DND-41 (cell line): Measurements from ENCODE around the gene GALM.
A peak's percentile ranks its signal among the peaks of the same experiment; 100 is the strongest.

Experiments
- ATAC-seq: fragments of 200-7000 bp; cut with Tn5 transposase; 3 replicates; pipeline ENCODE4 v1.9.1; 2021; ENCODE audit warnings: low read depth; ENCODE audit not compliant: insufficient read depth
- DNase-seq: peaks from one replicate; pipeline ENCODE4 v3.0.0-alpha.2; 2020
- H2AFZ ChIP-seq: 2 replicates; pipeline ENCODE4 v1.6.0; 2012; ENCODE audit warnings: low read depth, low read length
- H3K27ac ChIP-seq: 2 replicates; pipeline ENCODE4 v1.5.1; 2012; ENCODE audit warnings: low read length, inconsistent platforms
- H3K27me3 ChIP-seq: fragments of 200-600 bp; sonication (generic); 2 replicates; pipeline ENCODE4 v1.6.0; 2012; ENCODE audit warnings: low read length, mild to moderate bottlenecking, inconsistent platforms; ENCODE audit not compliant: insufficient read depth, poor library complexity
- H3K36me3 ChIP-seq: 2 replicates; pipeline ENCODE4 v1.5.1; 2012; ENCODE audit warnings: low read length, inconsistent platforms; ENCODE audit not compliant: insufficient read depth
- H3K4me1 ChIP-seq: 2 replicates; pipeline ENCODE4 v1.5.1; 2012; ENCODE audit warnings: mild to moderate bottlenecking, low read length; ENCODE audit not compliant: insufficient read depth
- H3K4me2 ChIP-seq: 2 replicates; pipeline ENCODE4 v1.6.0; 2012; ENCODE audit warnings: mild to moderate bottlenecking, moderate library complexity, low read length, inconsistent platforms; ENCODE audit not compliant: insufficient read depth
- H3K4me3 ChIP-seq, 2 experiments: fragments of 200-600 bp in 1 of 2; shearing (Covaris generic) in 1 of 2; 2 replicates each; pipeline ENCODE4 v1.5.1; 2012 to 2016; ENCODE audit warnings: inconsistent platforms in 2 of 2, low read length in 2 of 2, mild to moderate bottlenecking in 2 of 2, low read depth in 1 of 2, moderate library complexity in 1 of 2
- H3K79me2 ChIP-seq: 2 replicates; pipeline ENCODE4 v1.6.0; 2012; ENCODE audit warnings: low read length, inconsistent platforms; ENCODE audit not compliant: insufficient read depth
- H3K9ac ChIP-seq: 2 replicates; pipeline ENCODE4 v1.6.0; 2012; ENCODE audit warnings: low read depth, mild to moderate bottlenecking, inconsistent platforms, low read length, moderate library complexity
- H3K9me3 ChIP-seq: 2 replicates; pipeline ENCODE4 v1.5.1; 2012; ENCODE audit warnings: low read length, moderate library complexity, mild to moderate bottlenecking, inconsistent platforms; ENCODE audit not compliant: insufficient read depth, severe bottlenecking
- H4K20me1 ChIP-seq: 2 replicates; pipeline ENCODE4 v1.6.0; 2012; ENCODE audit warnings: low read length; ENCODE audit not compliant: insufficient read depth
- CTCF ChIP-seq: IDR thresholded peaks from 2 replicates; pipeline ENCODE4 v1.5.1; 2012; ENCODE audit warnings: borderline replicate concordance, low read length, moderate library complexity, mild to moderate bottlenecking; ENCODE audit not compliant: poor library complexity, severe bottlenecking; ENCODE audit errors: extremely low read depth
- EZH2 ChIP-seq: IDR thresholded peaks from 3 replicates; pipeline ENCODE4 v1.6.1; 2012; ENCODE audit warnings: borderline replicate concordance, low read depth, mild to moderate bottlenecking, moderate library complexity, low read length, inconsistent platforms; ENCODE audit not compliant: severe bottlenecking

GALM gene

GRCh38 chr2:38737925-38738324 lies 72.0 kb downstream of the GALM start:
- peaks cover 63% of the 10 kb centered on the region for H3K36me3 ChIP-seq
- TF ChIP-seq CTCF (no peak), EZH2 (no peak)
- H3K27me3 ChIP-seq: no peaks in the 10 kb centered on the region
- peaks cover 21% of the 10 kb centered on the region for H3K79me2 ChIP-seq
- H4K20me1 ChIP-seq: peaks cover 24% of the 10 kb centered on the region
- DNase-seq (no peak), ATAC-seq (no peak)
- no peaks in the 10 kb centered on the region for H3K4me1 ChIP-seq
- H3K27ac ChIP-seq: no peak overlapping the region
- no peak overlapping the region for H3K9ac ChIP-seq
- no peak overlapping the region for H2AFZ ChIP-seq
- H3K4me3 ChIP-seq: no peak overlapping the region
- no peak overlapping the region for H3K4me2 ChIP-seq
- H3K9me3 ChIP-seq: no peaks in the 10 kb centered on the region

- H3K79me2 ChIP-seq: peaks cover 37% of the 10 kb centered on the region
- H3K4me2 ChIP-seq: no peak overlapping the region
- no peaks in the 10 kb centered on the region for H3K27me3 ChIP-seq
- peaks cover 34% of the 10 kb centered on the region for H4K20me1 ChIP-seq
- no peaks in the 10 kb centered on the region for H3K9me3 ChIP-seq
- no peak overlapping the region for H3K27ac ChIP-seq
- ATAC-seq (no peak), DNase-seq (no peak)
- H2AFZ ChIP-seq: no peak overlapping the region
- no peak for TF ChIP-seq EZH2
- TF ChIP-seq CTCF: no peak
- peaks cover 71% of the 10 kb centered on the region for H3K36me3 ChIP-seq
- no peak overlapping the region for H3K4me3 ChIP-seq
- peaks cover 4% of the 10 kb centered on the region; the same call in 1 of the 2 replicates for H3K4me1 ChIP-seq
- H3K9ac ChIP-seq: no peak overlapping the region
These were observed 73.6 kb downstream of the GALM start for GRCh38 chr2:38739524-38739923.

GRCh38 chr2:38740851-38741731 lies 75.2 kb downstream of the GALM start:
- no peak for DNase-seq
- H2AFZ ChIP-seq: no peak overlapping the region
- H3K27me3 ChIP-seq: no peaks in the 10 kb centered on the region
- no peak overlapping the region for H3K9ac ChIP-seq
- no peak overlapping the region for H3K4me3 ChIP-seq
- TF ChIP-seq CTCF (peak; percentile 63), EZH2 (no peak)
- peak; percentile 37 for ATAC-seq
- H3K4me2 ChIP-seq: no peak overlapping the region
- peaks cover 80% of the 10 kb centered on the region for H3K36me3 ChIP-seq
- H3K27ac ChIP-seq: 0 out of 2 replicates have a peak overlapping the region, but pooled peaks have one; percentile 21
- H4K20me1 ChIP-seq: peaks cover 48% of the 10 kb centered on the region
- H3K4me1 ChIP-seq: peaks cover 15% of the 10 kb centered on the region
- no peaks in the 10 kb centered on the region for H3K9me3 ChIP-seq
- H3K79me2 ChIP-seq: peaks cover 52% of the 10 kb centered on the region
